HepG2 (cell line): ENCODE results near the gene DAAM1. TPM values are rescaled to one million over a fixed set of nuclear protein-coding genes. Genes with fewer than 3 reads are reported as not detected.

Experiments used
- E2F1 ChIP-seq: sonication (generic); formaldehyde crosslinking; IDR thresholded peaks from 2 replicates; pipeline ENCODE4 v1.5.0; 2020; ENCODE audit warnings: missing genetic modification reagents
- FOXP4 ChIP-seq: sonication (generic); formaldehyde crosslinking; IDR thresholded peaks from 2 replicates; pipeline ENCODE4 v1.4.0; 2020; ENCODE audit warnings: missing genetic modification reagents
- GATAD2A ChIP-seq: IDR thresholded peaks from 2 replicates; pipeline ENCODE4 v1.6.1; 2016
- GFI1 ChIP-seq: sonication (generic); formaldehyde crosslinking; IDR thresholded peaks from 2 replicates; pipeline ENCODE4 v1.5.0; 2020; ENCODE audit warnings: missing genetic modification reagents, mild to moderate bottlenecking, borderline replicate concordance
- IRF2 ChIP-seq: IDR thresholded peaks from 2 replicates; pipeline ENCODE4 v1.6.1; 2018; ENCODE audit warnings: missing genetic modification reagents, missing compliant biosample characterization
- KLF12 ChIP-seq: sonication (generic); formaldehyde crosslinking; IDR thresholded peaks from 2 replicates; pipeline ENCODE4 v1.4.0; 2020; ENCODE audit warnings: missing genetic modification reagents, borderline replicate concordance
- MAFF ChIP-seq: IDR thresholded peaks from 2 replicates; pipeline ENCODE4 v1.6.1; 2011; ENCODE audit warnings: low read depth, low read length, improper control_type of control experiment
- MED1 ChIP-seq: sonication (generic); formaldehyde crosslinking; IDR thresholded peaks from 2 replicates; pipeline ENCODE4 v1.4.0; 2020; ENCODE audit warnings: missing genetic modification reagents
- MEIS2 ChIP-seq: sonication (generic); formaldehyde crosslinking; IDR thresholded peaks from 2 replicates; pipeline ENCODE4 v1.9.0; 2021; ENCODE audit warnings: mild to moderate bottlenecking, missing genetic modification reagents
- MIXL1 ChIP-seq: IDR thresholded peaks from 2 replicates; pipeline ENCODE4 v1.6.1; 2016
- NFIC ChIP-seq: IDR thresholded peaks from 2 replicates; pipeline ENCODE4 v1.6.1; 2012; ENCODE audit warnings: mild to moderate bottlenecking, low read length, inconsistent platforms
- PITX1 ChIP-seq: sonication (generic); formaldehyde crosslinking; IDR thresholded peaks from 2 replicates; pipeline ENCODE4 v1.5.1; 2020; ENCODE audit warnings: mild to moderate bottlenecking, missing genetic modification reagents
- POGZ ChIP-seq: sonication (generic); formaldehyde crosslinking; IDR thresholded peaks from 2 replicates; pipeline ENCODE4 v1.4.0; 2020; ENCODE audit warnings: mild to moderate bottlenecking, missing genetic modification reagents
- SMC3 ChIP-seq: IDR thresholded peaks from 2 replicates; pipeline ENCODE4 v1.6.1; 2011; ENCODE audit warnings: low read length, improper control_type of control experiment
- SOX5 ChIP-seq: IDR thresholded peaks from 2 replicates; pipeline ENCODE4 v1.6.1; 2016; ENCODE audit warnings: borderline replicate concordance
- SOX6 ChIP-seq, 2 experiments: fragments of 450-650 bp in 1 of 2; sonication (generic) in 1 of 2; formaldehyde crosslinking in 1 of 2; IDR thresholded peaks; 2 replicates each; pipeline versions ENCODE4 v1.4.0 to v1.6.1; 2017 to 2020; ENCODE audit warnings: antibody characterized with exemption in 1 of 2, mild to moderate bottlenecking in 1 of 2, missing genetic modification reagents in 1 of 2
- ZBTB7A ChIP-seq: sonication (generic); formaldehyde crosslinking; IDR thresholded peaks from 2 replicates; pipeline ENCODE4 v1.8.0; 2022; ENCODE audit warnings: mild to moderate bottlenecking, missing genetic modification reagents
- ZNF337 ChIP-seq: sonication (generic); formaldehyde crosslinking; IDR thresholded peaks from 2 replicates; pipeline ENCODE4 v1.5.1; 2020; ENCODE audit warnings: missing genetic modification reagents, low read depth, mild to moderate bottlenecking, borderline replicate concordance
- ZNF577 ChIP-seq: sonication (generic); formaldehyde crosslinking; IDR thresholded peaks from 2 replicates; pipeline ENCODE4 v1.4.0; 2020; ENCODE audit warnings: mild to moderate bottlenecking, low read depth, missing genetic modification reagents, borderline replicate concordance
- ZNF639 ChIP-seq: conservative IDR thresholded peaks from 2 replicates; pipeline ENCODE4 v1.6.1; 2018; ENCODE audit warnings: missing genetic modification reagents
- ZNF687 ChIP-seq: sonication (generic); formaldehyde crosslinking; IDR thresholded peaks from 2 replicates; pipeline ENCODE4 v1.5.1; 2020; ENCODE audit warnings: mild to moderate bottlenecking, missing genetic modification reagents, moderate library complexity
- ZNF766 ChIP-seq: sonication (generic); formaldehyde crosslinking; IDR thresholded peaks from 2 replicates; pipeline ENCODE4 v1.5.0; 2020; ENCODE audit warnings: missing genetic modification reagents, borderline replicate concordance
- ZZZ3 ChIP-seq: sonication (generic); formaldehyde crosslinking; IDR thresholded peaks from 2 replicates; pipeline ENCODE4 v1.4.0; 2020; ENCODE audit warnings: missing genetic modification reagents, mild to moderate bottlenecking, borderline replicate concordance
- polyA plus RNA-seq, 8 experiments: library from polyadenylated mRNA; depleted of rRNA in 3 of 8; stranded (reverse) in 7 of 8; unstranded in 1 of 8; fragments of >200 nt; fragmentation: Illumina TruSeq in 4 of 8; extraction: Trizol in 4 of 8; gene quantifications; 2 replicates each; pipeline versions ENCODE4 v1.2.1 to v1.2.3, GENCODE V29; 2011 to 2016; ENCODE audit warnings: low read depth in 4 of 8, missing spikeins in 1 of 8, mixed read lengths in 1 of 8; ENCODE audit not compliant: insufficient read depth in 1 of 8
- total RNA-seq, 5 experiments: library from RNA; depleted of rRNA; stranded (reverse); fragments of >200 nt; fragmentation: Illumina TruSeq; extraction: Trizol; gene quantifications; 2 replicates each; pipeline ENCODE4 v1.2.3, GENCODE V29; 2016; ENCODE audit warnings: low read depth in 1 of 5

Gene DAAM1
- total and polyA plus RNA-seq, 2 of the 13 experiments (the other 11 are each of a cell fraction or from before 2014, with no cell fraction given): 10.9 to 24.5 TPM

- TF ChIP-seq FOXP4 (peak; percentile 54), MEIS2 (CRISPR knock-in tag) (peak; percentile 68; the same call in 1 of the 2 replicates), GATAD2A (CRISPR knock-in tag) (peak; percentile 79), NFIC (0 out of 2 replicates have a peak, but pooled peaks have one; percentile 46), KLF12 (CRISPR knock-in tag) (no peak), GFI1 (CRISPR knock-in tag) (peak; percentile 96), MIXL1 (CRISPR knock-in tag) (peak; percentile 39; the same call in 1 of the 2 replicates), E2F1 (CRISPR knock-in tag) (no peak), PITX1 (CRISPR knock-in tag) (peak; percentile 82), ZNF687 (CRISPR knock-in tag) (no peak), SOX6 (IDR thresholded peaks at IDR 0.05) (no peak), SOX6 (CRISPR knock-in tag; IDR thresholded peaks at IDR 0.05) (peak; percentile 93), ZBTB7A (CRISPR knock-in tag) (peak; percentile 37; the same call in 1 of the 2 replicates), POGZ (peak; percentile 61), SOX5 (CRISPR knock-in tag) (peak; percentile 94), ZZZ3 (CRISPR knock-in tag) (no peak), SMC3 (peak; percentile 27; the same call in 1 of the 2 replicates), IRF2 (CRISPR knock-in tag) (peak; percentile 48; the same call in 1 of the 2 replicates), ZNF337 (CRISPR knock-in tag) (no peak), MAFF (0 out of 2 replicates have a peak, but pooled peaks have one; percentile 10), MED1 (CRISPR knock-in tag) (peak; percentile 58; the same call in 1 of the 2 replicates), ZNF639 (CRISPR knock-in tag) (no peak), ZNF766 (CRISPR knock-in tag) (no peak), ZNF577 (no peak)
Measured at GRCh38 chr14:59161561-59162175, 26.8 kb upstream of the DAAM1 start (continued).
